SJSA1 (cell line): Measurements from ENCODE around the gene GGT5. TPM values are rescaled to one million over a fixed set of nuclear protein-coding genes. Genes with fewer than 3 reads are reported as not detected.
"Not testable (repeated sequence)": the region's sequence is repeated elsewhere in the genome, so short reads cannot be mapped to it uniquely, and the experiment has no call there.

Source experiments
- DNase-seq, 2 experiments: peaks; one replicate each; pipeline ENCODE4 v3.0.0-alpha.2; 2015 to 2020; ENCODE audit warnings: low spot score in 2 of 2, low read depth in 1 of 2
- H3K27ac ChIP-seq: fragments of 250-450 bp; sonication (Bioruptor Pico); 2 replicates; pipeline ENCODE4 v1.5.1; 2020; ENCODE audit warnings: mild to moderate bottlenecking, moderate library complexity
- H3K27me3 ChIP-seq: fragments of 250-450 bp; sonication (Bioruptor Pico); replicated peaks from 2 replicates; pipeline ENCODE4 v1.5.1; 2020; ENCODE audit warnings: mild to moderate bottlenecking, moderate library complexity
- H3K36me3 ChIP-seq: fragments of 250-450 bp; sonication (Bioruptor Pico); 2 replicates; pipeline ENCODE4 v1.5.1; 2020; ENCODE audit warnings: mild to moderate bottlenecking
- H3K4me1 ChIP-seq: fragments of 250-450 bp; sonication (Bioruptor Pico); replicated peaks from 2 replicates; pipeline ENCODE4 v1.6.1; 2021; ENCODE audit warnings: mild to moderate bottlenecking
- H3K4me3 ChIP-seq: fragments of 250-450 bp; sonication (Bioruptor Pico); 2 replicates; pipeline ENCODE4 v1.5.1; 2020; ENCODE audit warnings: mild to moderate bottlenecking
- H3K9me3 ChIP-seq: fragments of 250-450 bp; sonication (Bioruptor Pico); replicated peaks from 2 replicates; pipeline ENCODE4 v1.5.1; 2020; ENCODE audit warnings: mild to moderate bottlenecking
- total RNA-seq: library from RNA; depleted of rRNA; stranded (reverse); fragments of >200 nt; shearing (Covaris generic); gene quantifications from 2 replicates; pipeline ENCODE4 v1.2.3, GENCODE V29; 2014; rRNA removed

The GGT5 gene, protein sequence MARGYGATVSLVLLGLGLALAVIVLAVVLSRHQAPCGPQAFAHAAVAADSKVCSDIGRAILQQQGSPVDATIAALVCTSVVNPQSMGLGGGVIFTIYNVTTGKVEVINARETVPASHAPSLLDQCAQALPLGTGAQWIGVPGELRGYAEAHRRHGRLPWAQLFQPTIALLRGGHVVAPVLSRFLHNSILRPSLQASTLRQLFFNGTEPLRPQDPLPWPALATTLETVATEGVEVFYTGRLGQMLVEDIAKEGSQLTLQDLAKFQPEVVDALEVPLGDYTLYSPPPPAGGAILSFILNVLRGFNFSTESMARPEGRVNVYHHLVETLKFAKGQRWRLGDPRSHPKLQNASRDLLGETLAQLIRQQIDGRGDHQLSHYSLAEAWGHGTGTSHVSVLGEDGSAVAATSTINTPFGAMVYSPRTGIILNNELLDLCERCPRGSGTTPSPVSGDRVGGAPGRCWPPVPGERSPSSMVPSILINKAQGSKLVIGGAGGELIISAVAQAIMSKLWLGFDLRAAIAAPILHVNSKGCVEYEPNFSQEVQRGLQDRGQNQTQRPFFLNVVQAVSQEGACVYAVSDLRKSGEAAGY
- 0.66 TPM in 1 of 2 replicates, not detected in the other for total RNA-seq

DNA sequence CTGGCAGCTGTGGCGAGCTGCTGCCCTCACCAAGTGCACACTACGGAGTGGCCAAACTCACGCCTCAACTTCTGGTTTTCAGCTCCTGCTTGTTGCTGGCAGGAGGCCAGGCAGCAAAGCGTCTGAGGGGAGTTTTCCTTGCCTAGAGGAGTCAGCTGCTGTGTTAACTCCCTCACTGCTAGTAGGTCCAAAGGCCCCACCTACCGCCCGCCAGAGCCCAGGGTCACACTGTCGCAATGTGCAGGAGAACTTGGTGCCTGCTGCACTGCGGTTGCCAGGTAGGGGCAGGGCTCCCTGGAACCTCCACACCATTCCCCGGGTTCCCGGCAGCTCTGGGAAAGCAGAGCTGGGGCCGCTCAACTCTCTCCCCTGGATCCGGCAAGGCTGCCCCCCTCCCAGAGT lies at the start of gene GGT5:
GGT5 (minus strand) TSS at position 53 of the 402 bp plus-strand sequence. CDS start 357 bp downstream, outside the sequence.
- H3K27ac ChIP-seq, result peak within 1 kb of the TSS; percentile 96
- H3K9me3 ChIP-seq, H3K27me3 ChIP-seq, H3K36me3 ChIP-seq, H3K4me3 ChIP-seq, DNase-seq: not testable (repeated sequence)
- peaks cover 53% of the 10 kb centered on the region for H3K4me1 ChIP-seq

DNA sequence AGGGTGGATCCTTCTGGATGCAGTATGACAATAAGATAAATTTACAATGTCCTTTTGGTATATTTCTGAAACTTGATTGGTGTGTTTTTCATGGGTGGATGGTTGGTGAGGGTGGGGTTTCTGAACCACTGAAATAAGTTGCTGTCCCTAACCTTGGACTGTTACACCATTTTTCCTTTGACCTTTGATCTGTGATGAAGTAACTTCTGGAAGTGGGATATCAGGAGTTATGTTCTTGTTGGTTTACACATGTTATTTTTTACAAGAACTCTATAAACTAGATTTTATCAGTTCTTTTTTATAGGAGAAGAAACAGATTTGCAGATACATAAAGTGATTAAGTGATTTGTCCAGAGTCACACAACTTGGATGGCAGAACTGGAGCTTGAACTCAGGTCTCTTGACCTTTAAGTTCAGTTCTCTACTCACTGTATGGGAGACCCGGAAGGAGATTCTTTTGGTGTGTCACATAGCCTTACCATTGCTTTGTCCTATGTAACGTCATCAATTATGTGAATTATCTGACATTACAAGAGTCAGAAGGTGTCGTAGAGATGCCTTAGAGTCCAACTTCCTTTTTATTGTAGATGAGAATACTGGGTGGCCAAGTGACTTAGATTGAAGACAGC lies 47.4 kb upstream of the GGT5 start:
- H3K36me3 ChIP-seq, H3K4me3 ChIP-seq, H3K27ac ChIP-seq, H3K27me3 ChIP-seq, H3K9me3 ChIP-seq, DNase-seq: not testable (repeated sequence)
- H3K4me1 ChIP-seq, result peaks cover 57% of the 10 kb centered on the region

DNA sequence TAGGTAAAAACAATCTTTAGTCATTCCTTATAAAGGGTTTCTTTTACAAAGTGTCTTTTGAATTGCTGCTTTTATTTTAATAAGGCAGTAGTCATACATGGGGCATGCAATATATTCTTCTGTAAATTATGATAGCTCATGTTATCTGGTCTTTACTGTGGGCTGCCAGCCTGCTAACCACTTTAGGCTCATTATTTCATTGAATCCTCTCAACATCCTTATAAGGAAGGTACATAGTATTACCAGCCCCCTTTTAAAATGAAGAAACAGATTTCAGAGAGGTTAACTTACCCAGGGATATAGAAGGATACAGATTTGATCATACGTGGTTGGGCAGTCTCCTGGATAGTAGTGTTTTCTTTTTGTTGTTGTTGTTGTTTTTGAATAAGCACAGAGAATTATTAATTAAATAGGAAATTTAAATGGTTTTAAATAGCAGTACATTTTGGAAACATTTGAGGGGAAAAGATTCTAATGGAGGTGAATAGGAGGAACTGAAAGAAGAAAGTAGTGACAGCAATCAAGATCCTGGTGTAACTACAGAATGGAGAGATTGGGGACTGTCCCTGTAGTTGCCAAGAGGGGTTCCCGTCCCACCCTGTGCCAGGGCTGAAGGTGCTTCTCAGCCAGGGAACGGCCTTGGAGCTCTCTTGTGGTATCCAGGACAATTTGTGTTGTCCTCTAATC lies 46.8 kb upstream of the GGT5 start:
- Histone ChIP-seq H3K4me1 (peaks cover 57% of the 10 kb centered on the region), H3K27me3 (no peaks in the 10 kb centered on the region), H3K36me3 (no peaks in the 10 kb centered on the region), H3K27ac (no peak overlapping the region), H3K9me3 (no peaks in the 10 kb centered on the region), H3K4me3 (no peak overlapping the region)
- no peak for DNase-seq

DNA sequence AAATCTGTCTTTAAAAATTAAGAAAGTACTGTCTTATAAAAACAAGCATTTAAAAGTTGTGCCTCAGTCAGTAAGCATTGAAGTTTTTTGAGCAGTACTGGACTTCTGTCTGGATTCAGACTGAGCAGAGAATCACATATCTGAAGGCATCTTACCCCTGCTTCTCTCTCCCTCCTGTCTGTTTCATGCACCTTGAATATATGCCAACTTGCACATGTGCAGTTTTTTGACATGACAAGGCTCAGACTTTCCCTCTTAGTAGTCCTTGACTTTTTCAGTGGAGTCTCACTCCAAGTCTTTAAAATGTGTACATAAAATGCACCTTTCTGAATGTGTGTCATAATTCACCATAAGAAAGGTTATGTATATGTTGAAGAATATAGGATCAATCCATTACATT lies 45.6 kb upstream of the GGT5 start:
- Histone ChIP-seq H3K9me3 (no peaks in the 10 kb centered on the region), H3K4me1 (peaks cover 64% of the 10 kb centered on the region), H3K4me3 (no peak overlapping the region), H3K27me3 (no peaks in the 10 kb centered on the region), H3K27ac (peak overlapping the region; percentile 90), H3K36me3 (no peaks in the 10 kb centered on the region)
- DNase-seq, result peak in 1 of 2 experiments; percentile 16

DNA sequence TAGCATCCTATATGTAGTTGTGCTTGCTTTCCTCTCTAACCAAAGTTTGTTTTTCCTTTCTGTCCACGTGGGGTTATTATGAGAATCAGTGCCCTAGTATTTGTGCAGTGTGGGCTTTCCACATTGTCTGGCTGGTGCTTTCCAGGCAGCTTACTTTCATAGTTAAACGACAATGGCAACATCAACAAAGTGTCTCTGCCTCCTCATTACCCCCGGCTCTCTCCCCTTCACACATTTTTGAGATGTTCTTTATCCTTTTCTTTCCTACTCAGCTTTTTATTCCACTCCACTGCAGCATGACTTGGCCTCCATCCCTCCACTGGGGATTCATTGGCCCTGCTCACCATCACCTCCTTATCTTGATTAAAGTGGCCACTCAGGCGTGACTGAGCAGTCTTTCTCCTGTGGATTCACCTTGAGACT lies 44.9 kb upstream of the GGT5 start:
- Histone ChIP-seq H3K27ac (peak overlapping the region; percentile 90), H3K36me3 (0 out of 2 replicates have a peak, but pooled peaks cover 4% of the 10 kb centered on the region), H3K9me3 (no peaks in the 10 kb centered on the region), H3K27me3 (no peaks in the 10 kb centered on the region), H3K4me1 (peaks cover 69% of the 10 kb centered on the region), H3K4me3 (no peak overlapping the region)
- DNase-seq, result peak in 1 of 2 experiments; percentile 76

DNA sequence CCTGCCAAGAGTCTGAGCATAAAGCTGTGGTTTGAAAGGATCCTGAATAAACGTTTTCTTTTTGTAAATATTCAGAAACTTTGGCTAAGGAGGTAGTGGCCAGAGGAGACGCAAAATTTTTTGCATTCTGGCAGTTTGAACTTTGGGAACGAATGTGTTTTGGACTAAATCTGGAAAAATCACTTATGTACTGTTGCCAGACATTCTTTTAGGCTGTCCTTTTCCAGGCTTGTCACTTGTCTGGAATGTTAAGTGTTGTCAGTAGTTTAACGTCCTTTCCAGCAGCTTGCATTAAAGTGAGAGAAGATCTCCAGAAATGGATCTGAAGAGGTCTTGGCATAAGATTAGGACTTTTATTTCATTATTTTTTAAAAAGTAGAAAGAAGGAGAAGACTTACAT lies 44.2 kb upstream of the GGT5 start:
- 0 out of 2 replicates have a peak, but pooled peaks cover 4% of the 10 kb centered on the region for H3K36me3 ChIP-seq
- peaks cover 68% of the 10 kb centered on the region for H3K4me1 ChIP-seq
- peak; percentile 53 to 89 for DNase-seq
- no peaks in the 10 kb centered on the region for H3K9me3 ChIP-seq
- H3K4me3 ChIP-seq, result no peak overlapping the region
- H3K27ac ChIP-seq, result peak overlapping the region; percentile 90
- H3K27me3 ChIP-seq, result no peaks in the 10 kb centered on the region

DNA sequence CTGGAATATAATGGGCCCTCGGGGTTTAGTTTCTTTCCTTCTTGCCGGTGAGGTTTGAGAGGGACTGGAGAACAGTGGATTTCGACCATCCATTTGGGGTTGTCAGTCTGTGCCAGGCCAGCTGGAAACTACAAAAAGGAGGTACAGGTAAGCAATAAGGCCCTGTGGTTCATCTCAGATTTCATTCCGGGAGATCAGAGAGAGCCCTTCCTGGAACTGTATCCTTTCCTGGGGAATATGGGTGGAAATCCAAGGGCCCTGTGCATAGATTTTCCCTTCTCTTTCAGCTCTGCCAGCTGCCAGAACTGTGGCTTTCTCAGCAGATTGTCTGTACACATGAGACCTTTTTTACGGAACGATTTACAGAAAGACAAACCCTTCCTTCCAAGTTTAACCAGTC lies 42.9 kb upstream of the GGT5 start:
- not testable (repeated sequence) for H3K27me3 ChIP-seq, H3K36me3 ChIP-seq, H3K4me3 ChIP-seq, H3K9me3 ChIP-seq, DNase-seq
- H3K4me1 ChIP-seq, result peaks cover 68% of the 10 kb centered on the region
- peak overlapping the region; percentile 90 for H3K27ac ChIP-seq

DNA sequence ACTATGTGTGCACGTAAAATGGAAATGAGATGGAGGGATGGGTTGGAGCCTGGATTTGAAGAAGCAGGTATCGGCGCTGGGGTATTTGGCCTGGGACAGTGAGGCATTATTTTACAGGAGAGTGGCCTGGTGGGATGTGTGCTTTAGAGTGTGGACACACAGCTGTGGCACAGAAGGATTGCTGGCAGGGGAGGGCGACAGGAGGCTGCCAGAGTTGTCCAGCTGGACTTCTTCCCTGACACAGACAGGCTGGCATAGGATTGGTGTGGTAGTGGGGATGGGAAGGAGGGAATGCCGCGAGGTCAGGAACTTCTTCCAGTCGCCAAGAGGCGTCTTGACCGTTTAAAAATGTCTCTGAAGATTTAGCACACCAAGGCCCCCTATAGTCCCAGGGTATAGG lies 42.3 kb upstream of the GGT5 start:
- DNase-seq, H3K27me3 ChIP-seq, H3K9me3 ChIP-seq, H3K27ac ChIP-seq, H3K36me3 ChIP-seq, H3K4me3 ChIP-seq: not testable (repeated sequence)
- H3K4me1 ChIP-seq, result peaks cover 67% of the 10 kb centered on the region

DNA sequence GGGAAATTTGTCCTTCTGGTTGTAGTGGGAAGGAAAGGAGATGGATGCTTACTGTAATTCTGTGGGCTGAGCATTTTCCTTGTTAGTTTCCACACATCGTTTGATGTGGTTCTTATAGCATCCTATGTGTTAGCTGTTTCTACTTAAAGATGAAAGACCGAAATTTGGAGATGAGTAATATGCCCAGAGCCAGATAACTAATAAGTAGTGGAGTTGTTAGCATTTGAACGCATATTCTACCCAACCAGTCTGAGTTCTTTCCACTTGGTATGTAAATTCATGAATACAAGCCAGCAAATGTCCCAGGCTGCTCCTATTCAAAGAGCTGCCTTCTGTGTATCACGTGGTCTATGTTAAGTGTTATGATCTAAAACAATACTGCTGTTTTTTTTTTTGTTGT lies 40.4 kb upstream of the GGT5 start:
- Histone ChIP-seq H3K27ac (peak overlapping the region; percentile 53), H3K4me3 (no peak overlapping the region), H3K36me3 (0 out of 2 replicates have a peak, but pooled peaks cover 4% of the 10 kb centered on the region), H3K4me1 (peaks cover 47% of the 10 kb centered on the region), H3K9me3 (no peaks in the 10 kb centered on the region), H3K27me3 (no peaks in the 10 kb centered on the region)
- DNase-seq, result no peak

DNA sequence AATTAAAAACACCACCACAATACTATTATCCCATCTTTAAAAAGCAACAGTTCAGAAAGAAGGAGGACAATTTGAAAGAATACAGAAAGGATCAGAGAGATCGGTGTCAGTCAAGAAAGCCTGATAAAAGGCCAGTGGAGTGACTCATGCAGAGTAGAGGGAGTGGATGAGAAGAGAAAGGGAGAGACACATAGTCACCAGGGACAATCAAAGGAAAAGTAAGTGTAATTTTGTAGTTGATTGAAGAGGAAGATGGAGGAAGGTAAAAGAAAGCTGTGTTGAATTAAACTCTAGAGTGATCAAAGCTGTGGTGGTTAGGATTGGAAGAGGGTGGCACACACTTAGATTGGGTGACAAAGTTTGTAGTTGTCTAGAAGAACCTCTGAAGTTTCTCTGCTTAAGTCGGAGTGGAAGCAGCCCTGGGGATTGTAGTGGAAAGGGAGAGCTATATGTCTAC lies 39.9 kb upstream of the GGT5 start:
- H3K4me3 ChIP-seq, result no peak overlapping the region
- H3K36me3 ChIP-seq, result 0 out of 2 replicates have a peak, but pooled peaks cover 4% of the 10 kb centered on the region
- no peaks in the 10 kb centered on the region for H3K9me3 ChIP-seq
- H3K27me3 ChIP-seq, result no peaks in the 10 kb centered on the region
- H3K4me1 ChIP-seq, result peaks cover 43% of the 10 kb centered on the region
- H3K27ac ChIP-seq, result peak overlapping the region; percentile 53
- peak in 1 of 2 experiments; percentile 55 for DNase-seq

DNA sequence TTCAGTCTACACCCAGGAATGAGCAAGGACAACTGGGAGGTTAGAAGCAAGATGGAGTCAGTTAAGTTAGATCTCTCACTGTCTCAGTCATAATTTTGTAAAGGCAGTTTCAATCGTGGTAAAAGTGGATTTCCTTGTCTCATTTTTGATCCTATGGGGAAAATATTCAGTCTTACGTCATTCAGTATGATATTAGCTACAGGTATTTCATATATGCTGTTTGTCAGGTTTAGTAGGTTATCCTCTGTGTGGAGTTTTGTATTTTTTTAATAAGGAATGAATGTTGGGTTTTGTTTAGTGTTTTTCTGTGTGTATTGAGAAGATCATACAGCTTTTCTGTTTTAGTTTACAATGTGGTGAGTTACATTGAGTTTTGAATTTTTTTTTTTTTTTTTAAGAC lies 37.5 kb upstream of the GGT5 start:
- Histone ChIP-seq H3K4me3 (no peak overlapping the region), H3K27ac (no peak overlapping the region), H3K4me1 (peaks cover 22% of the 10 kb centered on the region), H3K27me3 (no peaks in the 10 kb centered on the region), H3K9me3 (no peaks in the 10 kb centered on the region), H3K36me3 (0 out of 2 replicates have a peak, but pooled peaks cover 4% of the 10 kb centered on the region)
- no peak for DNase-seq

DNA sequence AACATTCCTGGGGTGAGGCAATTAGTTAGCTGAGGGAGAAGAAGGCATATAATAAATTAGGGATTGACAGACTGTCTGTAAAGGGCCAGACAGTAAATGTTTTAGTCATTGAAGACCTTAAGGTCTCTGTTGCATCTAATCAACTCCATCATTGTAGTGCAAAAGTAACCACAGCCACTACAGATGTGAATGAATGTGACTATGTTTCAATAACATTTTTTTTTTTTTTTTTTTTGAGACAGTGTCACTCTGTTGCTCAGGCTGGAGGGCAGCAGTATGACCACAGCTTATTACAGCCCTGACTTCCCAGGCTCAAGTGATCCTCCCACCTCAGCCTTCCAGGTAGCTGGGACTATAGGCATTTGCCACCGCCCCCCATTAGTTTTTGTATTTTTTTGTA lies 35.5 kb upstream of the GGT5 start:
- not testable (repeated sequence) for H3K36me3 ChIP-seq, DNase-seq, H3K27me3 ChIP-seq, H3K27ac ChIP-seq, H3K4me1 ChIP-seq, H3K9me3 ChIP-seq, H3K4me3 ChIP-seq

DNA sequence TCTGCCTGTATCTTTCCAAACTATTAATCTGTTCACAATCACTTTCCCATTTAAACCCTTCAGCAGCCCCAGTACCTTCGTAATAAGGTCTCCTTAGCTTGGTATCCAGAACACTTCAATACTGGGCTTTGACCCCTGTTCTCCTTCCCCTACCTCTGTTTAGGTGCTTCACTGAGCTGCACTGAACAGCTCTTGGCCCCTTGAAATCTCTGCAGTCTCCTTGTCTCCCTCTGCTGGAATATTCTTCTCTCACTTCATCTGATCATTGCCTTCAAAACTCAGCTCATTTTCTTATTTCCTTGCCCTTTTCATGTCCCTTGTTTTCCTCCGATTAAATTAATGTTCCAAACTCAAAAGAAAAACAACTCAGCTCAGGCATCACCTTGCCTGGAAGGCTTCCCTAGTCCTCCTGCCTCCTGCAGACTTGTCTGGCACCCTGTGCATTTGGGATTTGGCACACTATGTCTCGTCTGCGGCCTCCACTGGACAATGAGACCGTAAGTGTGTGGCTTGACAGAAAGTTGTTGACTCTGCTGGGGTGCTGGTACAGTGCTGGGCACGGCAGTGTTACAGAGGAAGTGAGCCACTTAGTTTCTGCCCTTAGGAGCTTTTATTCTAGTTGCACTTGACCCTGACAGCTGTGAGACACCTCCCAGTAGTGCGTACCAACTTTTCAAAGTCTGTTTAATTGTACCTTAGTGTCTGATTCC lies 30.0 kb upstream of the GGT5 start:
- not testable (repeated sequence) for H3K27ac ChIP-seq, H3K36me3 ChIP-seq, H3K4me1 ChIP-seq, DNase-seq, H3K4me3 ChIP-seq, H3K9me3 ChIP-seq, H3K27me3 ChIP-seq
